MM.1S (cell line): Measurements from ENCODE around the gene SGK1.

Experiments
- EZH2 ChIP-seq: fragments of 300-600 bp; sonication (generic); optimal IDR thresholded peaks from 2 replicates; pipeline ENCODE3; 2017; ENCODE audit warnings: low read depth, mild to moderate bottlenecking, antibody characterized with exemption, low read length, mixed read lengths
- EZH2phosphoT487 ChIP-seq: fragments of 300-600 bp; sonication (generic); IDR thresholded peaks from 2 replicates; pipeline ENCODE4 v1.6.1; 2018; ENCODE audit warnings: antibody characterized with exemption, low read length
- TF ChIP-seq, protein P1 (sequence below): fragments of 300-600 bp; sonication (generic); IDR thresholded peaks from 2 replicates; pipeline ENCODE4 v1.5.1; 2016; ENCODE audit warnings: antibody characterized with exemption, low read length, mixed read lengths

DNA sequence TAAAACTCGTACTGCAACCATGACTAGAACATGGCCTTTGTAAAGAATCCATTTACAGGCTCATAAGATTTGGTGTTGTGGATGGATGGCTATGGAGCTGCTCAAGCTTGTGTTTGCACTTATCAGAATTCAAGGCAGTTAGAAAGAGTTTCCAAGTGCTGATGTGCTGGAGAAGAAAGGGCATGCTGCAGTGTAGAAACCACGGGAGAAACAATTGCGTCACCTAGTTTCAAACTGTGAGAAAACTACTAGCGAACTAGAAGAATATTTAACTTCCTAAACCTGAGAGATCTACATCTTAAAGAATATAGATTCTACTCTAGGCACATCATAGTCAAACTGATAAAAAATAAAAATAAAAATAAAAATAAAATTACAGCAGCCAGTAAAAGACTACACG lies 116.2 kb downstream of the SGK1 start:
- TF ChIP-seq, protein P1, sequence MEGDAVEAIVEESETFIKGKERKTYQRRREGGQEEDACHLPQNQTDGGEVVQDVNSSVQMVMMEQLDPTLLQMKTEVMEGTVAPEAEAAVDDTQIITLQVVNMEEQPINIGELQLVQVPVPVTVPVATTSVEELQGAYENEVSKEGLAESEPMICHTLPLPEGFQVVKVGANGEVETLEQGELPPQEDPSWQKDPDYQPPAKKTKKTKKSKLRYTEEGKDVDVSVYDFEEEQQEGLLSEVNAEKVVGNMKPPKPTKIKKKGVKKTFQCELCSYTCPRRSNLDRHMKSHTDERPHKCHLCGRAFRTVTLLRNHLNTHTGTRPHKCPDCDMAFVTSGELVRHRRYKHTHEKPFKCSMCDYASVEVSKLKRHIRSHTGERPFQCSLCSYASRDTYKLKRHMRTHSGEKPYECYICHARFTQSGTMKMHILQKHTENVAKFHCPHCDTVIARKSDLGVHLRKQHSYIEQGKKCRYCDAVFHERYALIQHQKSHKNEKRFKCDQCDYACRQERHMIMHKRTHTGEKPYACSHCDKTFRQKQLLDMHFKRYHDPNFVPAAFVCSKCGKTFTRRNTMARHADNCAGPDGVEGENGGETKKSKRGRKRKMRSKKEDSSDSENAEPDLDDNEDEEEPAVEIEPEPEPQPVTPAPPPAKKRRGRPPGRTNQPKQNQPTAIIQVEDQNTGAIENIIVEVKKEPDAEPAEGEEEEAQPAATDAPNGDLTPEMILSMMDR, result no peak
- TF ChIP-seq EZH2 (no peak), EZH2phosphoT487 (no peak)
